Activated B cell treated with CpG ODN at 0.5 μM for 24 hours (primary cell): ENCODE measurements around the gene ASB4. TPM values are rescaled to one million over a fixed set of nuclear protein-coding genes. Genes with fewer than 3 reads are reported as not detected.

Experiments used
- ATAC-seq: fragments of 200-7000 bp; cut with Tn5 transposase; one replicate; pipeline ENCODE4 v1.10.0; 2021; ENCODE audit warnings: low read depth, mild to moderate bottlenecking, moderate library complexity
- CTCF ChIA-PET: fragments of 350-600 bp; sonication (Branson Sonifier 250); formaldehyde crosslinking; loops from one replicate; lab custom pipeline; 2021; ENCODE audit warnings: antibody characterized with exemption; lab: Charles Lee
- POLR2A ChIA-PET: fragments of 350-600 bp; sonication (Branson Sonifier 250); formaldehyde crosslinking; loops from one replicate; lab custom pipeline; 2021; ENCODE audit warnings: antibody characterized with exemption; lab: Charles Lee
- DNase-seq: peaks from one replicate; pipeline ENCODE4 v3.0.0; 2022
- H3K27ac Mint-ChIP-seq: one replicate; pipeline ENCODE4 v1.8.0; 2020; ENCODE audit warnings: mixed read lengths
- H3K27me3 Mint-ChIP-seq: one replicate; pipeline ENCODE4 v1.8.0; 2021; ENCODE audit warnings: mixed read lengths
- H3K36me3 Mint-ChIP-seq: one replicate; pipeline ENCODE4 v1.8.0; 2021; ENCODE audit warnings: low read depth, mixed read lengths
- H3K4me1 Mint-ChIP-seq: one replicate; pipeline ENCODE4 v1.8.0; 2021; ENCODE audit warnings: mixed read lengths
- H3K4me3 Mint-ChIP-seq: one replicate; pipeline ENCODE4 v1.8.0; 2020; ENCODE audit warnings: mild to moderate bottlenecking, mixed read lengths
- H3K9me3 Mint-ChIP-seq: one replicate; pipeline ENCODE4 v1.8.0; 2020; ENCODE audit warnings: mixed read lengths
- intact Hi-C: fragments of 100-400 bp; cut with micrococcal nuclease; formaldehyde crosslinking; loops from one replicate; pipeline ENCODE4 v1.15.1; 2024
- total RNA-seq: library from RNA; stranded (reverse); gene quantifications from 2 replicates; pipeline ENCODE4 v1.2.3, GENCODE V29; 2022
- TF ChIP-seq, protein P1 (sequence below): fragments of 200-600 bp; IDR thresholded peaks from one replicate; pipeline ENCODE4 v1.8.0; 2022; ENCODE audit warnings: antibody characterized with exemption, mild to moderate bottlenecking

ASB4 gene
- total RNA-seq, 1 donor from 2014 or later: not detected

DNA sequence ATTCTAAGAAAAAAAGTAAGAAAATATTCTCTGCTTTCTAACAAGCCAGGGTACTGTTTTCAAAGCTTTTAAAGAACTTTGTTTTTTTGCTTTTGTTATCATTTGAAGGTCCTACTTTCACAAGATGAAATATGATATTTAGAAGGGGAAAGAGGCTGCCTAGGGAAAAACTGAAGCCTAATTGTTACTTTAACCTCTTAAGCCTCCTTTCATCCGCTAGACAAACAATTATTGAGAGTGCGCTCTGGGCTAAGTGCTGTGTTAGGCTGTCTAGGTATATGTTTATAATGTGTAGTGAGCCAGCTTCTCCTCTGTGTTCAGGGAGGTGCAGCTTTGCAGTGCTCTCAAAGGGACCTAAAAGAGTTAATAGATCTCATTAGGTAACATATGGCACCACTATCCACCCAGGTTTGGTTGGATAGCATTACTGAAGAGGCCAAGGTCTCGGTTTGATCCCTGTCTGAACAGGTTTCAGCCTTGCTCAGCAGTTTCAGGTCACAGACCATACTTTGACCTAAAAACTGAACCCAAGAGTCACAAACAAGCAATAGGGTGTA is 92.6 kb downstream of the ASB4 start:
- ChIA-PET CTCF (no interaction called here), POLR2A (no interaction called here)
- Mint-ChIP-seq H3K27me3 (peaks cover 10% of the 10 kb centered on the region), H3K27ac (no peak overlapping the region), H3K9me3 (no peaks in the 10 kb centered on the region), H3K4me1 (no peaks in the 10 kb centered on the region), H3K36me3 (no peaks in the 10 kb centered on the region), H3K4me3 (no peak overlapping the region)
- TF ChIP-seq, protein P1, sequence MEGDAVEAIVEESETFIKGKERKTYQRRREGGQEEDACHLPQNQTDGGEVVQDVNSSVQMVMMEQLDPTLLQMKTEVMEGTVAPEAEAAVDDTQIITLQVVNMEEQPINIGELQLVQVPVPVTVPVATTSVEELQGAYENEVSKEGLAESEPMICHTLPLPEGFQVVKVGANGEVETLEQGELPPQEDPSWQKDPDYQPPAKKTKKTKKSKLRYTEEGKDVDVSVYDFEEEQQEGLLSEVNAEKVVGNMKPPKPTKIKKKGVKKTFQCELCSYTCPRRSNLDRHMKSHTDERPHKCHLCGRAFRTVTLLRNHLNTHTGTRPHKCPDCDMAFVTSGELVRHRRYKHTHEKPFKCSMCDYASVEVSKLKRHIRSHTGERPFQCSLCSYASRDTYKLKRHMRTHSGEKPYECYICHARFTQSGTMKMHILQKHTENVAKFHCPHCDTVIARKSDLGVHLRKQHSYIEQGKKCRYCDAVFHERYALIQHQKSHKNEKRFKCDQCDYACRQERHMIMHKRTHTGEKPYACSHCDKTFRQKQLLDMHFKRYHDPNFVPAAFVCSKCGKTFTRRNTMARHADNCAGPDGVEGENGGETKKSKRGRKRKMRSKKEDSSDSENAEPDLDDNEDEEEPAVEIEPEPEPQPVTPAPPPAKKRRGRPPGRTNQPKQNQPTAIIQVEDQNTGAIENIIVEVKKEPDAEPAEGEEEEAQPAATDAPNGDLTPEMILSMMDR: no peak
- intact Hi-C loops: no loop called here
- ATAC-seq (no peak), DNase-seq (no peak)

DNA sequence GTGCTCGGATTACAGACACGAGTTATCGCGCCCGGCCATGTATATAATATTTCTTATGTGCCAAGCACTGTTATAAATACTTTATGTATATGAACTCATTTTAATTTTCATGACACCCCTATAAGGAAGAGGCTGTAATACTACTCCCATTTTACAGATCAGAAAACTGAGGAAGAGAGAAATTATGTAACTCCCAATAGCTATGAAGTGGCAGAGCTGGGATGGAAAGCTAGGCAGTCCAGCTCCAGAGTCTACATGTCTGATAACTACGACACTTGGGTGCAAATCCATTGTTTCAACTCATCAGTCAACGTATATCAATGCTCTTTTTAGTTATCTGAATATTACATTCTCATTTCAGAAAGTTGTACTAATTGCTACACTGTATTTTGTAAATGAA is 93.6 kb downstream of the ASB4 start:
- no peak overlapping the region for H3K4me3 Mint-ChIP-seq
- no peak for DNase-seq
- TF ChIP-seq, protein P1: no peak
- ATAC-seq: no peak
- H3K27me3 Mint-ChIP-seq: peaks cover 10% of the 10 kb centered on the region
- ChIA-PET POLR2A (no interaction called here), CTCF (no interaction called here)
- H3K27ac Mint-ChIP-seq: no peak overlapping the region
- H3K36me3 Mint-ChIP-seq: peaks cover 3% of the 10 kb centered on the region
- intact Hi-C loops: no loop called here
- no peaks in the 10 kb centered on the region for H3K4me1 Mint-ChIP-seq
- H3K9me3 Mint-ChIP-seq: no peaks in the 10 kb centered on the region

DNA sequence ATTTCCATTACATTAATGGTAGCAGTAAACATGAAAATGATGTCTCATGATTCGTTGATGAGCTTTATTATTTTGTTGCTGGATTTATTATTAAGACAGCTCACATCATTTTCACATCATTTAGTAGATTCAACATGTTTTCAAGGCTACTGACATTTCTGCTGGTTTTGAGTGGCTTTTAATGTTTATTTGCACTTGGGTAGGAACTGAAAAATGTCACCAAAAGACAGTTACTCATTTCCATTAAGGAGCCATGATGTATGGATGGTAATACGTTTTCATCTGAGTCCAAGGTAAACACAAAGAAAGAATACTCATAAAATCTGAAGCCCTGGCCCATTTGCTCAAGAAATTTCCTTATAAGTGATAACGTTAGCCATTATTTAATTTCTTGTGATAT is 95.7 kb downstream of the ASB4 start:
- TF ChIP-seq, protein P1: no peak
- peaks cover 4% of the 10 kb centered on the region for H3K27me3 Mint-ChIP-seq
- ChIA-PET CTCF (no interaction called here), POLR2A (no interaction called here)
- H3K36me3 Mint-ChIP-seq: peaks cover 9% of the 10 kb centered on the region
- no peak overlapping the region for H3K4me3 Mint-ChIP-seq
- no peaks in the 10 kb centered on the region for H3K4me1 Mint-ChIP-seq
- H3K9me3 Mint-ChIP-seq: no peaks in the 10 kb centered on the region
- H3K27ac Mint-ChIP-seq: no peak overlapping the region
- intact Hi-C loops: no loop called here
- ATAC-seq: no peak
- no peak for DNase-seq

DNA sequence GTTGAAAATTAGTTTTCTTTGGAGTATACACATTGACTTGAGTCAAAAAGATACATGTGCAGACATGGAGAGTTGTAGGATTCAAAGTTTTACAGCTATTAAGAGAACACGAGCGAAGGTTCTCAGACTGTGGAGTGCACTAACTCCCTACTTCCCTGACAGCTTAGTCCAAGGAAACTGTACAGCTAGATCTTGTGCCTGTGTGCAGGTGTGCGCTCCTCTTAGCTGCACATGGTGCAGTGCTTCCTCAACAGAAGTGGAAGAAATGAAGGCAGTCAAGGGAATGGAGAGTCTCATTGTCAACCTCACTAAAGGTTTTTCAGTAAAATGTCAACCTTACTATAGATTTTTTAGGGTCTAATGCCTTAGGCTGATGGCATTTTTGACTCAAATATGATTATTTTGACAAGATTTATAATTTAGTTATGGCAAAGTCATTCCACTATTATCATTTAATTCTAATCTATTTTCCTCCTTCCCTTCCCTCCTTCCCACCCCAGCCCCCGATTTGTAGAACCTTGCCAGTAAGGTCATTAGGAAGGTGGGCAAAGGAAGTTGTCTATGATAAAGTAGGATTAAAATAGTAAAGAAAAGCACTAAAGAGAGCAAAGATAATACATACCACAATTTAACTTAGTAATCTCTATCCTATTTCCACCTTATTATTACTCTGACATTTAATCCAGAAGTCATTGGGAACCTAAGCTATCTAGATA is 97.0 kb downstream of the ASB4 start:
- Mint-ChIP-seq H3K4me3 (no peak overlapping the region), H3K36me3 (peaks cover 19% of the 10 kb centered on the region), H3K4me1 (no peaks in the 10 kb centered on the region), H3K27me3 (peaks cover 4% of the 10 kb centered on the region), H3K27ac (no peak overlapping the region), H3K9me3 (no peaks in the 10 kb centered on the region)
- ChIA-PET POLR2A (no interaction called here), CTCF (no interaction called here)
- ATAC-seq: no peak
- intact Hi-C loops: no loop called here
- DNase-seq: no peak
- TF ChIP-seq, protein P1: no peak

DNA sequence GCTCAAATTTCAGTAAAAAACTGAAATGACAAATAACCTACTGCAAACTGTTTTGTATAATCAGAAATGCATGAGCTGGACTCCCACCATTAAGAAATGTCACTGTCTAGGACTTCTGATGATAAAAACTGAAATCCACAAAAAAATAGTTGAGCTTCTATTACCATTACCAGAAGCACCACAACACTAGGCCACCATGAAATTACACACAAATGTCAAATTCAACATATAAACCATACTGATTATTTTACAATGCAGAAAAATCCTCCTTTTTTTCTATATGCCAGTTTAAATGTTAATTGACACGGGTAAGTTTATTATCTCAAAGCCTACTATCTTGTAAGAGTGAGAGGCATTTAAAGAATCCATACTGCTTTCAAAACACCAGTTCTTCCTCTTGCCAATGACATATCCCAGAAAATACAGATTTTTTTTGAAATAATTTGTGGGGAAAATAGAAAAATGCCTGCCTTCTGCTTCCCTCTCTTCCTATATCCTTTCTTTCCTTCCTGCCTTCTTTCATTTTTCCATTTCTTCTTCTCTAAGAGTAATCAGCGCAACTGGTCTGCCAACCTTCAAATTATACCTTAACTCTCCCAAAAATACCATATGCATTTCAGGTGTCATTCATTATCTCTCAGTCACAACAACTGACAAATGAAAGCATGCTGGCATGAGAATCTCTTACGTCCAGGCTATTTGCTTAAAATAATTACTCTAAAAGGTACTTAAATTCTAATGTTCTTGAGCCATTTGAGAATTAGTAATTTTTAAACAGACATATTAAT is 98.3 kb downstream of the ASB4 start:
- Mint-ChIP-seq H3K4me1 (peaks cover 3% of the 10 kb centered on the region), H3K9me3 (no peaks in the 10 kb centered on the region), H3K27me3 (peaks cover 4% of the 10 kb centered on the region), H3K36me3 (peaks cover 19% of the 10 kb centered on the region), H3K4me3 (no peak overlapping the region), H3K27ac (no peak overlapping the region)
- intact Hi-C loops: no loop called here
- no peak for ATAC-seq
- TF ChIP-seq, protein P1: no peak
- ChIA-PET CTCF (no interaction called here), POLR2A (no interaction called here)
- no peak for DNase-seq
